CD4-positive, alpha-beta T cell treated with Interleukin-21 for 1 hour (primary cell): Measurements from ENCODE around the gene DDX10.

ENCODE experiments used
- DNase-seq: peaks from one replicate; pipeline ENCODE4 v3.0.0-alpha.2; 2020

Gene DDX10

DNA sequence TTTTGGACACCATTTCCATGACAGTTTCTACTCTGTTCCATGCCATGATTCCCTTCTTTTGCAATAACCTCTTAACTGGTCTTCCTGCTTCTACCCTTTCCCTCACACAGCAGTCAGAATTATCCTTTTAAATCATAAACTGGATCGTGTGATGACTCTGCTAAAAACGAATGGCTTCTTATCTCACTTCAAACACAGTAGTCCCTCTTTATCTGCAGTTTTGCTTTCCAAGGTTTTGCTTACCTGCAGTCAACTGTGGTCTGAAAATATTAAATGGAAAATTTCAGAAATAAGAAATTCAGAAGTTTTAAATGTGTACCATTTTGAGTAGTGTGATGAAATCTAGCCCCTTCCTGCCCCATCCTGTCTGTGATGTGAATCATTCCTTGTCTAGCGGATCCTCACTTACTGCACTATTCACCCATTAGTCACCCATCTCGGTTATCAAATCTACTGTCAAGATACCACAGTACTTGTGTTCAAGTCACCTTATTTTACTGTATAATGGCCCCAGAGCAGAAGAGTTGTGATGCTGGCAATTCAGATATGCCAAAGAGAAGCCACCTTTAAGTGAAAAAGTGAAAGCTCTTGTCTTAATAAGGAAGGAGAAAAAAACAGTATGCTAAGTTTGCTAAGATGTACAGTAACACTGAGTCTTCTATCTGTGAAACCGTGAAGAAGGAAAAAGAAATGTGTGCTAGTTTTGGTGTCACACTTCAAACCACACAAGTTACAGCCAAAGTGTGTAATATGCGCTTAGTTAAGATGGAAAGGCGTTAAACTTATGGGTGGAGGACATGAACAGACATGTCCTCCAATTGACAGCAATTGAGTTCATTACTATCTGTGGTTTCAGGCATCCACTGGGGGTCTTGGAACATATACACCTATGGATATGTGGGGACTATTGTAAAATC is 283.0 kb downstream of the DDX10 start:
- peak; percentile 2 for DNase-seq

DNA sequence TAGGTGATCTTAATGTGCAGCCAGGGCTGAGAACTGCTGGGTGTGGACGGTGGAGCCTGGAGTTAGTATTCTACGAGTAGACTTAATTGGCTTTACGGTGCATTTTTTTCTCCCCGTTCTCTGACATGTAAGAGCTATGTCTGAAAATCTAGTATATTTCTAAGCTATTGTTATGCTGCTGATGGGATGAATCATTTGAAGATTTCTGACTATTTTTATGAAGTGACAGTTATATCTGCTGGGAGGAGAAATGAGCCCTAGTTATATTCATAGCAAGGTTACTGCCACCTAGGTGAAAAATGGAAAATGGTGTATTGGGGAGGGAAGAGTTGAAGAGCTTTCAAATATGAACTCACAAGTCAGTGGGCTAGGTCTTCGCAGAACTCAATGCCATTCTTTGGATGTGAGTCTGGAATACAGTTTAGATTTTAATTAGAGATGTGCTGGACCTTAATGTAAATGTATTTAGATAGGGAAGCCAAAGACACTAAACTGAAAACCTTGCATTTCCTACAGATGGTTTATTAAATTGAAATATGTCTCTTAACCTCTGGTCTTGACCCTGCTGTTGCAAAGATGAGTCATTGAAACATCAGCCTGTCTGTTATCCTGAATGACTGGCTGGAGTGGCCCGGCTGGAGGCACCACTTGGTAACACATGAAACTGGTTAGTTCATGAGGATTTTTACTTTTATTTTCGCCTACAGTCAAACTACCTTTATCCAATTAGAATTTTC is 293.7 kb downstream of the DDX10 start:
- no peak for DNase-seq

DNA sequence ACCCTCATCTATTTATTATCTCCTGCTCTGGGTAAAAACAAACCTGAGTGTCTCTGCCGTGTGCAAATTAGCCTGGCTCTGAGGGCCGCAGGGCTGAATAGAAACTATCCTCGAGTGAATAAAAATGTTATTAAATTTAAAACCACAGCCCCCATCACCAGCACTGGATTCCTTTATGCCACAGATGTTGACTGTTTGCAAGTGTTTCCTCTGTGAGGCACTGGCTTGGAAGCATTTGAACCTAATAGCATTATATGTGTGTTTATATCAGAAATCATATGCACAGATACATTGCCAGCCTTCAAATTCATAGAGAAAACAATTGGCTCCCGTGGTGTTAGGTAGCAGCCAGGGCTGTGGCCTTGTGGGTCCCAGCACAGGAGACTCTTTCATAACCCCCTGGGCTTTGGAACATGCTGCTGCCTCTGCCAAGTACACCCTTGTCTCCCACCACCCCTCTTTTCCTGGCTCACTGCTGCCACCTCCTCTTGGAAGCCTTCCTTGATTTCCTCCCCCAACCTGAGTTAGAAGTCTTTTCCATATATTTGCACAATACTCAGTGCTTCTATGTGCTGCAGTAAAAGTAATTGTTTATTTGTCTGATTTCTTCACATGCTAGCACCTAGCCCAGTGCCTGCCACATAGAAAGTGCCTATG is 294.4 kb downstream of the DDX10 start:
- DNase-seq = no peak

DNA sequence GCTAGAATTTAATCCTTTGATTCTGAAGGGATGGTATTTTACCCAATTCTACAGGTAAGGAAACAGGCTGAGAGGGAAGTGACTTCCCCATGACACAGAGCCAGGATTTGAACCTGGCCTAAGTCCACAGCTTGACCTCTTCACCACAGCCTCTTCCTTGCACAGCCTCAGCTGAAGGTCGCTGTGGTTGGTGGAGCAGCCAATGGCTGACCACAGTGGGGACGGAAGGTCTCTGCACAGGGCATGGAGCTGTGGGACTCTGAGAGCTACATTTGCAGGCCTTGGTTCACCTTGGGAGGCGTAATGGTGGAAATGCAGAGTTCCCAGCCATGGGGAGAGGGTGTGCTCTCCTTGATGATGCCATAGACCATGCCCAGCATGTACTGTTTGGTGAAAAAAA is 295.0 kb downstream of the DDX10 start:
- DNase-seq = no peak

DNA sequence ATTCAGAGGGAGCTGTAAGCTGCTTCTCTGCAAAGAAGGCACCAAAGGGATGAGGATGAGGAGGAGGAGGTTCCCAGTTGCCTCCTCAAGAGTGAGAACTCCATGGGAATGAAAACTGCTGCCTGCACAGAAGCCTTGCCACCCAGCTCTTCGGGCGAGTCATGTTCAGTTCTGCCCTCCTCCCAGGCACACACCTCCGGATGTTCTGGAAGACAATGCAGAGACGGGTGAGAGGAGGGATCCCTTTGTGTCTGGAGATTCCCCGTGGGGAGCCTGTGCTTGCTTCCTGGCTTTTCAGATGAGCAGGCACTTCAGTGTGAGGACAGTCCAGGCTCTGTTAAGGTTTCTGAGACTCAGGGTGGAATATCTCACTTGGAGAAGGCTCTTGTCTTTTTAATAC is 295.6 kb downstream of the DDX10 start:
- no peak for DNase-seq

DNA sequence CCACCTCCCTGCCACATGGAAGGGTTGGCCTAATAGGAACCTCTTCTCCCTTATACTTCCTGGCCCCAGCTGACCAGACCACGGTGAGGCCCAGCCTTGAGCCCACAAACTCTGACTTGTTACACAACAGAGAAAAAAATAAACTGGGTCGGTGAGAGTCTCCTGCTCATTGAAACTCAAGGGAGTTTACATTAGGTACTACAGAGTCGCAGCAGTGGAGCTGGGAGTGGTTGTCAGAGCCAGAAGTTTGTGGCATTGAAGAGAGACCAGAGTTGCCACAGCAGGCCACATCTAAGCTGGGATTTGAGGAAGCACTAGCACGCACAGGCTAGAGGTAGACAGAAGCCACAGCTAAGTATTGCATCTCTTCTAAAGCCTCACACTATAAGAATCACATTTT is 296.2 kb downstream of the DDX10 start:
- DNase-seq = no peak

DNA sequence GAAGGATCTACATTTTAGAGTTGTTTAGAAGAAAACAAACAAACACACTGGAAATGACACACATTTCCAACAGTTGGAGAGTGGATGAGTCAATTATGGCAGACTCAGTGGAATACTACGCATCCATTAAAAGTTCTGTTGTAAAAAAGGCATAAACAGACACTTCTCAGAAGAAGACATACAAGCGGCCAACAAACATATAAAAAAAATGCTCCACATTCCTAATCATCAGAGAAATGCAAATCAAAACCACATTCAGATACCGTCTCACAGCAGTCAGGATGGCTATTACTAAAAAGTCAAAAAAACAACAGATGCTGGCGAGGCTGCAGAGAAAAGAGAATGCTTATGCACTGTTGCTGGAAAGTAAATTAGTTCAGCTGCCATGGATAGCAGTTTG is 298.2 kb downstream of the DDX10 start:
- DNase-seq = no peak

DNA sequence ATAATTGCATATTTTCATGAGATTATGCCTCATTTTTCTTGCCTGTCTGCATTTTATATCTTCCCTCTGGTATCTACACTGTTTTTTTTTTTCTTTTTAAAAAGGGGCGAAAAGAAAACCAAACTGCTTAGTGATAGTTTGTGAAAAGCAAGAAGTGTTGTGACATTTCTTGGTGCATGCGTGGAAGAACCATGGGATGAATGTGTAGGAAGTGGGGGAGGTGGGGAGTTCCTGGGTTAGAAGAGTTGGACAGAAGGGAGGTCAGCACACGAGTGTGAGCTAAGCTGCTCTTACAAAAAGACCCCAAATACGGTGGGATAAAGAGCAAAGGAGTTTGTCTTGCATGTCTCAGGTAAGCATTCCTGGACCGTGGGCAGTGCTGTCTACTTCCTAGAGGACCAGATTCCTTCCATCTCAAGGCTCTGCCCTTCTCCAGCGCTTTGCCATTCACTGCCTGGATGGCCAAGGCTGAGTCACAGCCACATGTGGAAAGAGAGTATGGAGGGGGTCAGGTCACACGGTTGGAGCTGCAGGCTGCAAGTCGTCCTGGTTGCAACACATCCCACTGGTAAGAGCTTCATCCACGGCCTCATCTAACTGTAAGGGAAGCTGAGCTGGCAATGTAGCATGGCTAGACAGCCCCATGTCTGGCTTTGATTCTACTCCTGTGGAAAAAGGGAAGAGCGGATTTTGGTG is 300.6 kb downstream of the DDX10 start:
- DNase-seq = no peak

DNA sequence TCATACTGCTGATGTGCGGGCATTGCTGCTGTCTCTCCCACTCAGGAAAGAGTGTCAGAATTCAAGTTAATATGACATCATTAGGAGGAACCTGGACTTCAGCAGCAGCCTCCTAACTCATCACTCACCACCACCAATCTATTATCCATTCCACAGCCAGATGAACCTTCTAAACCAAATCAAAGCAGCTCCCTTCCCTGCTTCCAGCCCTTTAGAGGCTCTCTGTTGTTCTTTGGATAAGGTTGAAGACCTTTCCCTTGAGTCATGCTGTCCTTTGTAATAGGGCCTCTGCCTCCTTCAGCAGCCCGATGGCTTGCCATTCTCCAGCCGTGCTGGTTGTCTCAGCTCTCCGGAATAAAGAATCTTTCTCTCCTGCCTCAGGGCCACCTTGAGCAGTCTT is 301.3 kb downstream of the DDX10 start:
- no peak for DNase-seq

DNA sequence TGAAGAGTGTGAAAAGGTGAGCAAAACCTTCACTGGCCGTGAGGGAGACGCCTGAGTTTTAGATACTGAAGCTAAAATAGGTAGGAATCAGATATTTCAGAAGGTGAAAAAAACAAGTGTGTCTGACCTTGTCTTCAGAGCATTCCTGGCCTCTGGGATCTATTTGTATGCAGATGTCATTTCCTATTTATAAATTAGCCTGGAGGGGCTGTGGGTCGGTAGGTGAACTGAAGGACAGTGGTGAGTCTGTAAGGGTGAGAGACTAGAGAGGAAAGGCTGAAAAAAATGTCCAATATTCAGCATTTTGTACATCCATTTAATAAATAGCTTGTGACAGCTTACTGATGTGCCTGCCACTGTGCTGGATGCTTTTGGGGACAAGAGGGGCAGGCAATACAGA is 302.1 kb downstream of the DDX10 start:
- no peak for DNase-seq

DNA sequence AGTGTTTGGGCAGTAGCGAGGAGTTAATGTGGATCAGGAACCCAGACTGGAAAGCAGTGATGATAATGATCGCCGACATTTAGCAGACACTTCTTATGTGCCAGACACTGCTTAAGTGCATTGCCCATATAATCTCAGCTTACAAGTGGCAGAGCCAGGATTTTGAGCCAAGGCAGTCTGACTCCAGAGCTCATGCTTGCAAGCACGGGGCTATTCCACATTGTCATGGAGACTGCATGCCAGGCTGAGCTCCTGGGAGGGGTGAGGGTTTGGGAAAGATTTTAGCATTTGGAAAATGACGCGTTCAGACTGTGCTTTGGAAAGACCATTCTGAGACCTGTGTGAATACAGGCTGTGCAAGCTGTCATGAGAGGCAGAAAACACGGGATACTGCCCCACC is 302.7 kb downstream of the DDX10 start:
- no peak for DNase-seq

DNA sequence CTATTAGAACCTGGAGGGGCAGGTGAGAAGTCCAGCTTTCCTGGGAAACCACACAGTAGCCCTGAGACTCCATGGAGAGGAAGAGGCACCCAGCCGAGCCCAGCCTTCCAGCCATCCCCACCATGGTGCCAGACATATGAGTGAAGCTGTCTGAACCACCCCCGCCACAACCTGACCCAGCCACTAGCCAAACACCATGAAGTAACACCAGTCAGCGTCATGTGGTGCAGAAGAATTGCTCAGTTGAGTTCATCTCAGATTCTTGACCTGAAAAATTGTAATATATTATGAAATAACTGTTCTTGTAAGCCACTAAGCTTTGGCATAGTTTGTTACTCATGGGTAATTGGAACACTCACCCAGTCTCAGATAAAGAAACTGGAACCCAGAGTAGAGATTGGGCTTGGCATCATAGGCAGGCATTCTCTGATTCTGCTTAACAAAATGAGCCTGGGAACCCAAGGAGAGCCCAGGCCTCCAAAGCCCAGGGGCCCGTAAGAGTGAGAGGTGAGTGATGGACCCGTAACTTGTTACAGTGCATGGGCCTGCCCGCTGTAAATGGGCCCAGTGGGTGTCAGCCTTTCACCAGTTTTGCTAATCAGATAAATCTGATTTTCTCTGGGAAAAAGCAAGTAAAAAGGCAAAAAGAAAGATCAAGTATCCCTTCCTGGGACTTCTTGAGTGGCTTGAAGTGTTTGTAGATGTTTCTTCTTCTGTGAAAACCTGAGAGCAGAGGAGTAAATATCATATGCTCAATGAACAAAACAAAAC is 305.5 kb downstream of the DDX10 start:
- DNase-seq = no peak

DNA sequence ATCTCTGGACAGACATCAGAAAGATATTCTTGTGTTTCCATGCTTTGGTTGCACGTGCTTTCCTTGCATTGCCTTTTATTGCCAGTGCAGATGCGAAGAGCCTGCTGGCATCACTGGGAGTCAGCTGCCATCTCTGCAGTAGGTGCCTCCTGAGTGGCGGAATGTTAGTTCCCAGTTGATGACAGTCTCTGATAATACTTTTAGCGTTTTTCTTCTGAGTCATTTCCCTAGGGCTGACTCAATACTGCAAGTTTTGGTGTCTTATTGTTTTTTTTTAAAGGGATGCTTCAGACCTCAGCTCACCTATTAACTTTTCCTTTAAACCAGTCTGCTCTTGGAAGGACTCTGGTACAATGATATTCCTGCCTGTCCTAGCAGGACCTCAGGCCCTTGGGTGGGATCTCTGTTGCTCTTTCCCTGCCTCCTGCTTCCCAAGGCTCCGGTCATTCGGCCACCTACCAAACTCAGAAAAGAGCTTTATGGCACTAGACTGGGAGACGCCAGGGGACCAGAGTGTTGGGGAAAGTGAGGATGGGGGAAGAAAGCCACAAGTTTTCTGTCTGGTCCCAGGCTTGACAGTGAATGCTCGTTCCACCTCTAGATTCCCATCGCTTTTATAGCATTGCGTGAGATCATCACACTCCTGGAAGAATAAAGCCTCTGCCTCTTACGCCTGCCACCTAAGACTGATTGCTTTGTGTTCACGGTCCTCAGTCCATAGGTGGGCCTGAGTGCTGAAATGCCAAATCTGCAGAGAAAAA is 308.7 kb downstream of the DDX10 start:
- DNase-seq = no peak

DNA sequence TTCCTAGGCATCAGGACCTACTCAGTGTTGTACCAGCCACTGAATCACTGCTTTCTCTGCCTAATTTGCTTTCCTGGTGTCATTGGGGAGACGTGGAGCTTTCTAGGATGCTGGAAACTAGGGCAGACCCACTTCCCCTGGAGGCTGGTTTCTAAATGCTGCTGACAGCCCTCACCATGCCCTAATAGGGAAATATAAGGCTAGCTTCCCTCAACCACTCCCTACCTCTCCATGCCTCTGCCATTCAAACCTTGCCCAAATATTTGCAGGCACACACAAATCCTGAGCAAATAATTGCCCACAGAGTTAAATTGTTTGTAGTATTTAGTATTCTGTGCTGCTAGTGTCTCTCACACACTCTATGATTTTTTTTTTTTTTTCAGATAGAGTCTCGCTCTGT is 310.2 kb downstream of the DDX10 start:
- DNase-seq = no peak

DNA sequence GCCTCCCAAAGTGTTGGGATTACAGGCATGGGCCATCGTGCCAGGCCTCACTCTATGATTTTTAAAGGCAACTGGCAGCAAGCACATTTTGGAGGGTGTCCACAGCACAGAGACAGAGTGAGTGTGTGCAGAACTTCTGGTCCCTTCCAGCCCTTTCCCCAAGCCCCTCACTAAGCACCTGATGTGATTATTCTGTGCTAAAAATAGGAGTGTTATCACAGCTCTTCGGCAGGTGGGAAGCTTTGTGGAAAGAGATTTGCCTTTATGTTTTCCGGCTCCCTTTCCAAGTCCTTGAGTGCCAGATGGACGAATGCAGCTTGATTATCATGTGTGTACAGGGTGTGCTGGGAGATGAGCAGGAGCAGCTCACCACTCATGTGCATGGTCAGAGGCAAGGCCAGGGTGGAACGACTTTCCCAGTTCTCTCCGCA is 310.8 kb downstream of the DDX10 start:
- DNase-seq = no peak

DNA sequence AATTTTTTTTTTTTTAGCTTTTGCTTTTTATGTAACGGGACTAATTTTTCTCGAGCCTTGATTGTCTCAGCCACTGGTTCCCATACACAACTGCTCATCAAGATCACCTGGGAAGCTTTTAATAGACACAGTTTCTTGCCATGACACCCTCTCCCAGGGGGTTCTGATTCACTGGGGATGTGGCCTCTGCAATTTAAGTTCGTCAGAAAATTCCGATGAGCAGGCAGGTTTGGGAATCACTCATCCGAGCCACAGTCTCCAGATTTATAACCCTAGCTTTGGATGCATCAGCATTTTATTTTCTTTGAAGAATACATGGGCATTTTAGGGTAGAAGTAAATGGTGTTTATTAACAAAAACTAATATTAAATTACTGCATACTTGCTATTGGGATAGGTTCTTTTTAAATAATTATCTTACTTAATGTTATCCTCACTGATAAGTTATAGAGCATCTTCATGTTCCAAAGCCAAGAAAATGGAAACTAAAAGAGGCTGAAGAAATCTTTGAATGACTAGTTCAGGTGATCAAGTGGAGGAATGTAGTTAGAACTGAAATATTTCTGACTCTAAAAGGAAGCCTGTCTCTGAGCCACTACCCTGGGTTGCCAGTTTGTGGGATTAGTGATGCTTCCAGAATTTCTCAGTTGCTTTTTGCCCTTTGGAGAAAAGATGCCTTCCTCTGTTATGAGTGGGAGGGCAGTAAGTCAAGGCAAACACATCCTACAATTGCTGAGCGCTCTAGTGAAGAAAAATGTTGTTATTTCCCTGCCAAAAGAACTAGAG is 319.0 kb downstream of the DDX10 start:
- no peak for DNase-seq

DNA sequence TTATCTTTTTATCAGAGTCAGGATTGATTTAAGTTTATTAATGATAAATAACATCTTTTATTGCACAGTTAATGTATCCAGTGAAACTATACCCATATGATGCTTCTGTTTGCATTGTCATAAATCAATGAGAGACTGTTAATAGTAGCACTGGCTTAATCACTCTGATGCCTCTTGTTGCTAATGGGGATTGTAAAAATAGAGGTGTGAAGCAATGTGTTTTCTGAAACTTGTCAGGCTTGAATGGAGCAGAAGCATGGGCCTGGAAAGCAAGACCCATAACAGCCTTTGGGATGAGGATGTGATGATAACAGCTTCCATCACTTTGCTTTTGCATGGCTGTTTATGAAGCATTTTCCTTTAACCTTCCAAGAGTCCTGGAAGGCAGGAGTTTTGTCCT is 319.7 kb downstream of the DDX10 start:
- DNase-seq = no peak

DNA sequence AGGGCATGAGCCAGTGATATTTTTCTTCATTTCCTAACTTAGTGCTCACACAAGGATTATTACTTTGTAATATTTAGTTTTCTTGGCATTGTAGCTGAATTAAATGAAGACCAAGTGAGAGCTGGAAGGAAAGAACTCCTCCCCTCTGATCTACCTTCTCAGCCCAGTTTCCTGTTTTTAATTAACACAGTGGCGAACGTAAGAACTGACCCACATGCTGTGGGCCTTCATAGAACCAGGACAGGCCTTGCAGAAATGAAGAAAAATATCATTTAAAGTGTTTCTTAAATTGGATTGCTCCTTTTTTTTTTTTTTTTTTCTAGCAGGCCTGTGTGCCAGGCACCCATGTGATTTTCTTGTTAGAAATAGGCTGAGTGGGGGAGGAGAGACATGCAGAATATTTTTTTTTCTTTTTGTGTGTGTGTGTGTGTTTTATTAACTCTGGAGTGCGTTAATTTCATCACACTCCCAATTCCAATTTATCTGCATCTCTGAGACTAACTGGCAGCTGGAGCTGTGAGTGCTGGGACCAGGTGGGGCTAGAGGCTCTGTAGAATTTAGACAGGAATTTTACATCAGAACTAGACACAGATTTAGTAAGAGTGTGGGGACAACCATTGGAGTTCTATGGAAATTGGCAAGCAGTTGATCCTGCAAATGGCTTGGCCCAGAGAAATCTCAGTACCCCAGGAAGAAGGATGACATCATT is 320.5 kb downstream of the DDX10 start:
- no peak for DNase-seq

DNA sequence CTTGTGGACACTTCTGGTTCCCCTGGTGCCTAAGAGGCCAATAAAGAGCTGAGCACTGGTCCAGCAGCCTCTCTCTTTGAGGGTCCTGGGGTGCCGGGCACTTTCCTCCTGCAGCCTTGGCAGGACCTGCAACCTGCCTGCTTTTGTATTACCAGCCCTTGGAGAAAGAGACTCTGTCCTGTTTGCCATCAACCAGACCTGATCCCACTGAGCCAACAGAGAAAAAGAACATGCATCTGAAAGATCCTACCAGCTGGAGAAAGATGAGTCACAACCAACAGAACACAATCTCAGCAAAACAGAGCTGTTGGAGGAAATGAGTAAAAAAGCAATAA is 321.0 kb downstream of the DDX10 start:
- DNase-seq = no peak
